Endothelial cell of umbilical vein (primary cell): ENCODE results near the gene NF1.
"Not testable (repeated sequence)": the region's sequence is repeated elsewhere in the genome, so short reads cannot be mapped to it uniquely, and the experiment has no call there.

ENCODE experiments used
- EZH2 ChIP-seq: IDR thresholded peaks from 2 replicates; pipeline ENCODE4 v1.6.1; 2012; ENCODE audit warnings: borderline replicate concordance, low read depth, mild to moderate bottlenecking, moderate library complexity, low read length, inconsistent platforms; ENCODE audit not compliant: severe bottlenecking
- FOS ChIP-seq: IDR thresholded peaks from 2 replicates; pipeline ENCODE4 v1.6.1; 2011; ENCODE audit warnings: mild to moderate bottlenecking, low read length, moderate library complexity, borderline replicate concordance; ENCODE audit not compliant: insufficient read depth
- GATA2 ChIP-seq: IDR thresholded peaks from 2 replicates; pipeline ENCODE4 v1.7.0; 2011; ENCODE audit warnings: low read depth, mild to moderate bottlenecking, moderate library complexity, mixed read lengths, low read length; ENCODE audit not compliant: insufficient read length, insufficient read depth
- JUN ChIP-seq: IDR thresholded peaks from 2 replicates; pipeline ENCODE4 v1.6.1; 2011; ENCODE audit warnings: borderline replicate concordance, low read depth; ENCODE audit not compliant: insufficient read length, insufficient read depth
- MYC ChIP-seq: IDR thresholded peaks from one replicate; pipeline ENCODE4 v1.6.1; 2011; ENCODE audit warnings: mild to moderate bottlenecking, low read depth, low read length
- POLR2A ChIP-seq: IDR thresholded peaks from 2 replicates; pipeline ENCODE4 v1.6.1; 2012; ENCODE audit warnings: low read depth, mild to moderate bottlenecking, control low read depth, low read length
- POLR2AphosphoS5 ChIP-seq: IDR thresholded peaks from 2 replicates; pipeline ENCODE4 v1.6.1; 2012; ENCODE audit warnings: low read depth, mild to moderate bottlenecking, control low read depth, low read length, moderate library complexity; ENCODE audit not compliant: insufficient read depth
- TF ChIP-seq, protein P1 (sequence below), 2 donors: IDR thresholded peaks; 1 replicate in 1 of 2; 2 replicates in 1 of 2; pipeline ENCODE4 v1.5.1; 2011; ENCODE audit warnings: low read length in 2 of 2, mild to moderate bottlenecking in 2 of 2, moderate library complexity in 2 of 2, control low read depth in 1 of 2, inconsistent platforms in 1 of 2, low read depth in 1 of 2; ENCODE audit not compliant: insufficient read depth in 1 of 2; ENCODE audit errors: extremely low read depth in 1 of 2
- TF ChIP-seq, protein P2 (sequence below): IDR thresholded peaks from 2 replicates; pipeline ENCODE4 v1.6.1; 2011; ENCODE audit not compliant: insufficient read depth, insufficient read length

DNA sequence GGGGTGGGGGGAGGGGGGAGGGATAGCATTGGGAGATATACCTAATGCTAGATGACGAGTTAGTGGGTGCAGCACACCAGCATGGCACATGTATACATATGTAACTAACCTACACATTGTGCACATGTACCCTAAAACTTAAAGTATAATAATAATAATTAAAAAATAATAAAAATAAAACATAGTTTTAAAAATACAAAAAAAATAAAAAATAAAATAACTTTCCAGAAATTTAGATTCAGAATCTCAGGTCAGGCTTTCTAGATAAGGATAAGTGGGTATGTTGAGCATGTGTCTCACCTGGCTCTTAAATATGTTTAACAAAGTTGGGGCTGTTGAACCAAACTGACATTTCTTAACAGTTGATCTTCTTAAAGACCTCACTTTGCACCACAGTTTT lies 193.2 kb downstream of the NF1 start:
- TF ChIP-seq FOS, POLR2AphosphoS5, POLR2A, MYC, EZH2, JUN, GATA2: not testable (repeated sequence)
- TF ChIP-seq, protein P1, sequence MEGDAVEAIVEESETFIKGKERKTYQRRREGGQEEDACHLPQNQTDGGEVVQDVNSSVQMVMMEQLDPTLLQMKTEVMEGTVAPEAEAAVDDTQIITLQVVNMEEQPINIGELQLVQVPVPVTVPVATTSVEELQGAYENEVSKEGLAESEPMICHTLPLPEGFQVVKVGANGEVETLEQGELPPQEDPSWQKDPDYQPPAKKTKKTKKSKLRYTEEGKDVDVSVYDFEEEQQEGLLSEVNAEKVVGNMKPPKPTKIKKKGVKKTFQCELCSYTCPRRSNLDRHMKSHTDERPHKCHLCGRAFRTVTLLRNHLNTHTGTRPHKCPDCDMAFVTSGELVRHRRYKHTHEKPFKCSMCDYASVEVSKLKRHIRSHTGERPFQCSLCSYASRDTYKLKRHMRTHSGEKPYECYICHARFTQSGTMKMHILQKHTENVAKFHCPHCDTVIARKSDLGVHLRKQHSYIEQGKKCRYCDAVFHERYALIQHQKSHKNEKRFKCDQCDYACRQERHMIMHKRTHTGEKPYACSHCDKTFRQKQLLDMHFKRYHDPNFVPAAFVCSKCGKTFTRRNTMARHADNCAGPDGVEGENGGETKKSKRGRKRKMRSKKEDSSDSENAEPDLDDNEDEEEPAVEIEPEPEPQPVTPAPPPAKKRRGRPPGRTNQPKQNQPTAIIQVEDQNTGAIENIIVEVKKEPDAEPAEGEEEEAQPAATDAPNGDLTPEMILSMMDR (IDR thresholded peaks at IDR 0.05; ENCODE audit: extremely low read depth in 1 of 2, insufficient read depth in 1 of 2, low read depth in 1 of 2, low read length in 2 of 2), result not testable (repeated sequence)
- TF ChIP-seq, protein P2, sequence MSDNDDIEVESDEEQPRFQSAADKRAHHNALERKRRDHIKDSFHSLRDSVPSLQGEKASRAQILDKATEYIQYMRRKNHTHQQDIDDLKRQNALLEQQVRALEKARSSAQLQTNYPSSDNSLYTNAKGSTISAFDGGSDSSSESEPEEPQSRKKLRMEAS, result not testable (repeated sequence)
